HG03103 (cell line): ENCODE measurements around the gene NIPAL4.

ENCODE experiments used
- ATAC-seq: cut with Tn5 transposase; IDR thresholded peaks from one replicate; pipeline ENCODE4 v1.9.1; 2021; ENCODE audit warnings: low read depth; ENCODE audit not compliant: unreplicated experiment

NIPAL4 gene

DNA sequence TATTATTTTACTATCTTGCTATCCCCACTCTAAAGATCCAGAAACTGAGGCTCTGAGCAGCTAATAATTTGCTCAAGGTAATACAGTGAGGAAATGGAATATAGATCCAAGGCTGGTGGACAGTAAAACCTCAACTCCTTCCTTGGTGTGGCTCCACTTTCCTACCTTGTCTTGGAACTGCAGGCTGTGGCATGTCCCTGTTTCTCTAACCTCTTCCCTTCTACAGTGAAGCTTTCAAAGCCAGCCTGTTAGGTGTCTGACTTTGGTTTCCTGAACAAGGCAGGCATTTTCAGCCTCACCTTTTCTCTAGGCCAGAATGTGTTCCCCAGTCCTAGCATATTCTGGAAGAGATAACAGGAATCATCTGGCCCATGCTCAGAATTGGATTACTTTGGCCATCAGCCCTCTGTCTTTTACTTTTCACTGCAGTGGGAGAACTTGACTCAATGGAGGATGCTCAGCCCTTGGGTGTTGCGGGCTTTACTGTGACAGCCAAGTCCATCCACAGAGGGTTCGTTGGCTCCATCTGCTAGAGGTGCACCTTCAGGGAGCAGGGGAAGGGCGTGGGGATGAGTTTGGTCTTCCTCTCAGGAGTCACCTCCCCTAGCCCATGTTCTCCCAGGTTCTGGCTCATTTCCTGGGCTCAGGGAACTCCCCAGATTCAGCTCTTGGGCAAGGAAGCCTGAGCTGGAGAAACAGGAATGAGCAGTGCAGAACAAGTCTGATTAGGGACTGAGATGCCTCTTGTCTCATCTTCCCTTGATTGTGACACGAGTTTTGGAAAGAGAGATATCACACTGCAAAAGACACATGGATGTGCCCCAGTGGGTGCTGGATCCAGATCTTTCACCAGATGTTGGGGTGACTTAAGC lies 1.1 kb downstream of the NIPAL4 start:
- ATAC-seq, result no peak

DNA sequence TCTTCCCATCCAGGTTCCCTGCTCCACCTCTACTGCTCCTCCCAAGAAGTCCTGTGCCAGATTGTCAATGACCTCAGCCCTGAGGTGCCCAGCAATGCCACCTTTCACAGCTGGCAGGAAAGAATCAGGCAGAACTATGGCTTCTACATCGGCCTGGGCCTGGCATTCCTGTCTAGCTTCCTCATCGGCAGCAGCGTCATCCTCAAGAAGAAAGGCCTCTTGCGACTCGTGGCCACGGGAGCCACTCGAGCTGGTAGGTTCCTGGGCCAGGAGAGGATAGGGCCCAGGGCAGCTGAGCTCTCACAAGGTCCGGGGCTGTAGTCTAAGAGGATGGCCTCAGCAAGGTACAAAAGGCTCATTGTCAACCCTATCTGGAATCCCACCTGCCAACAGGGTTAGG lies 3.1 kb downstream of the NIPAL4 start:
- no peak for ATAC-seq

DNA sequence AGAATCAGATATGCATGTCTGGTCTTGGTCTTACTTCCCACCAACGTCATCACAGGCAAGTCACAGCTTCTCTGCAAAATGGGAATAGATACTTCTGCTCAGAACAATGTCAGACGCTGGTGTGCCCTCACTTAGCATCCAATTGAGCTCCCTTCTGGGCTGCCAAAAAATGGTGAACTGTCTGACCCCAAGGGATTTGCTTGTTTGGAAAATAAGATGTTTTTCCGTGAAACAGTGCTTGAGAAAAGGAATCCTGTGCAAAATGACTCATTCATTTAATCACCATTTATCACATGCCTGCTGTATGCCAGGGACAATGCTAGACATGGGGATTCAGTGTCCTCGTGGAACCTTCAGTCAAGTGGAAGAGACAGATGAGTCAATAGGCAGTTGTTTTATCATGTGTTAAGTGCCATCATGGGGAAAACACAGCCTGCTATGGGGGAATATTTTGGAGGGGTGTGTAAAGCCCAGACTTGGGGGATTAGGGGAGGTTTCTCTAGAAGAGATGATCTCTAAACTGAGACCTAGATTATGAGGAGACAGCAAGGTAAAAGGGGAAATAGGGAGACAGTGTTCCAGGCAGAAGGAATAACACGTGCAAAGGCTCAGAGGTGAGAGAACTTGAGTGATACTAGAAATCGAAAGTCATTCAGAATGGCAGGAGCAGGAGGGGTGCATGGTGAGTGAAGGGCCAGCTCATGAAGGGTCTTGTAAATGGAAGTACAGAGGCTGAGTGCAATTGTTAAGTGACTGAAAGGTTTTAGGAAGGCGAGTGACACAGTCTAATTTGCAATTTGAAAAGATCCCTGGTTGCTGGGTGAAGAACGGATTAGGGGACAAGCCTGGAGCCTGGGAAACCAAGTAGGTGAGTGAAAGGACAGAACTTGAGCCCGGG lies 3.9 kb downstream of the NIPAL4 start:
- no peak for ATAC-seq

DNA sequence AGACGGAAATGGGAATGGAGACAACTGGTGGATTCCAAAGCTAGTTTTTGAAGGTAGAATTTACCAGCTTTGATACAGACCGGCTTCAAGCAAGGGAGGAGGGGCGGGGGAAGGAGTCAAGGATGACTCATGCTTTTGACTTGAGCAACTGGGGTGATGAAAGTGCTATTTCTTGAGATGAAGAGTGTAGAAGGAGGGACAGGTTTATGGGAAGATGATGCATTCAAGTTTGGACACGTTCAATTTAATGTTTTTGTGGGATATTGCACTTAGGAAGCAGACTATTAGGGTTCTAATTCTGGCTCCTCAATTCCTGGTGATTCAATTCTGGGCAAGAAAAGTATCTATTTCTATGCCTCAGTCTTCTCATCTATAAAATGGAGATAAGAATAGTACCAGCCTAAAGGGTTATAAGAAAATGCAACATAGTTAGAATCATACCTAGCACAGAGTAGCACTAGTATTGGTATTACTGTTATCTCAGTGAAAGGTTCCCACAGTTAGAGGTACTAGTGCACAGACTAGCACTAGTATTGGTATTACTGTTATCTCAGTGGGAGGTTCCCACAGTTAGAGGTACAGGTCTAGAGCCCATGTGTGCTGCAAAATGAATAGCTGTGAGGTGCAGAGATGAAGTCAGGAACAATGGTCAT lies 4.6 kb downstream of the NIPAL4 start:
- ATAC-seq, result peak; percentile 85

DNA sequence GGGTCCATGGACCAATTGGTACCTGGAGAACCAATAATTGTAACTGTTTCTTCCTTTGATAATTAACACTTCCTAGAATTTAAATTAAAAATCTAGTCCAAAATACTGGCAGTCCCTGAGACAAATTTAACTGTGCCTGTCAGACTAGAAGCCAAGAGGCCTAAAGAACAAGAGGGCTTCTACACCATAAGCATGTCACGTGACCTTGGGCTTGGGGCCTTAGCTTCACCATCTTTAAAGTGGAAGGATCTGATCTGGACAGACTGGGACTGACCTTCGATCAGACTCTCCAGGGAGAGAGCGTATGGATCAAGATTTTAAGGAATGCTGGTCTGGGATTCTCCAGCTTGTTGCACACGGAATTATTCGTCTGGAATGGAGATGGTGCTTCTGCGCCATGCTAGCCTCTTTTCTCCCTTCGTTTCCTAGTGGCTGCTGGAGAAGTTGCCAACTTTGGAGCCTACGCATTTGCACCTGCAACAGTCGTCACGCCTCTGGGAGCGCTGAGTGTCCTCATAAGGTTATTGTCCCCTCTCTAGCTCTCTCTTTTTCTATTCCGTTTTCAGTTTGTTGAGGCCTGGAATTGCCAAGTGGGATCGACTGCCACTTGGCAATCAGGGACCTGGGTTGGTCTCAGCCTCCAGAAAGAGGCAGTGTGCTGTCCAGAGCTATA lies 8.4 kb downstream of the NIPAL4 start:
- ATAC-seq, result no peak

DNA sequence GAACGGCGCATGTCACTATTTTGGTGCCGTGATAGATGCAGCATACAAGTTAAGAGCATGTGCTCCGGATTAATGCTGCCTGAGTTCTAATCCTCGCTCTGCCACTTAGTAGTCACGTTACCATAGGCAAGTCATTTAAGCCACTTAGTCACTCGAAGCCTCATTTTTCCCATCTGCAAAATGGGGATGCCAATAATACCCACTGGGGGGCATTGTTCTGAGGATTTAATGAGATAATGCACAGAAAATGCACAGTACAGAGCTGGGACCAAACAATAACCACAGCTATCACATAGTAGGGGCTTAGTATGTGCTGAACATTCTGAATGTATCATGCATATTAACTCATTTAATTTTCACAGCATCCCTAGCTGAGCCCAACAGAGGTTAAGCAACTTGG lies 9.1 kb downstream of the NIPAL4 start:
- no peak for ATAC-seq

DNA sequence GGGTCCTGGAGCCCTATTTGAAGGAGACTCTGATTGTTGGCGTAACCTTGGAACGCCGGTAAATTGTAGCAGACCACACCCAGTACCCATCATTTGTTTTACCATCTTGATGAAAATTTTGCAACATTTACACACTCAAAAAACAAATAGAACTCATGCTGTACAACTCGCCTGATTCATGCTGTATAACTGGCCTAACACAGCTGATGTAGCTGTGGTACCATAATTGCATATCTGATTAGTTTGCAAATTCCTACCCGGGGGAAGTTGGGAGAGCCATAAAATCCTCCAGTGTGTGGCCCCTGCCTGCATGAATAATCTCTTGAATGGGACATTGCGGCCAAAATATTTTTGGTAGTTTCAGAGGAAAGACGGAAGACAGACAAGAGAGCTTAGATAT lies 9.7 kb downstream of the NIPAL4 start:
- no peak for ATAC-seq

DNA sequence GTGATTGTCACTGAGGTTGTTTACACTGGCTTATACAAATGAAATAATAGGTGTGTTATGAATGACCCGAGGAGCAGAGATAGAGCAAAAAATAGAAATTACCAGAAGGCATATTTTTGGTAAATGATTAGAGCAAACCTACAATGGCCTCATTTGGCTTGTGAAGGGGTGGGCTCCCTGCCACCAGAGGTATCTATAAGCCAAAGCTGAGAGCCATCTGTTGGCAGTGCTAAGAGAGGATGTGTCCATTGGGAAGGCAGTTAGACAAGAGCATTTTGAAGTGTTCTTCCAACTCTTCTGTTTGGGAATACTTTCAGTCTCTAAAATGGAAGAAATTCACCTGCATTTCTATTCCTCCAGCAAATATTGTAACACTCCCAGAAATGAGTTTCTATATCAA lies 10.6 kb downstream of the NIPAL4 start:
- ATAC-seq, result no peak

DNA sequence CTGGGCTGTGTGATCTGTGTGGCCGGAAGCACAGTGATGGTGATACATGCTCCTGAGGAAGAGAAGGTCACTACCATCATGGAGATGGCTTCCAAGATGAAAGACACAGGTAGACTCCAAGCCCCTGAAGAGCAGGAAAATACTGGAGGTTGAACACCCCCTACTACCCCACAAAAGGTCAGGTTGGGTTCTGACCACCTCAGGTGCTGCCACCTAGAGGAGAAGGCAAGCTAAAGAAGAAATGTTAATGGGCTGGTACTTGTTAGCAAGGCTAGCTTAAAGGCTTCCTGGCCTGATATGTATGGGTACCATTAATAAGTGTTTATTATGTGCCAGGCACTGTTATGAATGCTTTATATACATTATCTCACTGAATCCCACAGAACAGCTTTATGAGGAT lies 11.7 kb downstream of the NIPAL4 start:
- no peak for ATAC-seq

DNA sequence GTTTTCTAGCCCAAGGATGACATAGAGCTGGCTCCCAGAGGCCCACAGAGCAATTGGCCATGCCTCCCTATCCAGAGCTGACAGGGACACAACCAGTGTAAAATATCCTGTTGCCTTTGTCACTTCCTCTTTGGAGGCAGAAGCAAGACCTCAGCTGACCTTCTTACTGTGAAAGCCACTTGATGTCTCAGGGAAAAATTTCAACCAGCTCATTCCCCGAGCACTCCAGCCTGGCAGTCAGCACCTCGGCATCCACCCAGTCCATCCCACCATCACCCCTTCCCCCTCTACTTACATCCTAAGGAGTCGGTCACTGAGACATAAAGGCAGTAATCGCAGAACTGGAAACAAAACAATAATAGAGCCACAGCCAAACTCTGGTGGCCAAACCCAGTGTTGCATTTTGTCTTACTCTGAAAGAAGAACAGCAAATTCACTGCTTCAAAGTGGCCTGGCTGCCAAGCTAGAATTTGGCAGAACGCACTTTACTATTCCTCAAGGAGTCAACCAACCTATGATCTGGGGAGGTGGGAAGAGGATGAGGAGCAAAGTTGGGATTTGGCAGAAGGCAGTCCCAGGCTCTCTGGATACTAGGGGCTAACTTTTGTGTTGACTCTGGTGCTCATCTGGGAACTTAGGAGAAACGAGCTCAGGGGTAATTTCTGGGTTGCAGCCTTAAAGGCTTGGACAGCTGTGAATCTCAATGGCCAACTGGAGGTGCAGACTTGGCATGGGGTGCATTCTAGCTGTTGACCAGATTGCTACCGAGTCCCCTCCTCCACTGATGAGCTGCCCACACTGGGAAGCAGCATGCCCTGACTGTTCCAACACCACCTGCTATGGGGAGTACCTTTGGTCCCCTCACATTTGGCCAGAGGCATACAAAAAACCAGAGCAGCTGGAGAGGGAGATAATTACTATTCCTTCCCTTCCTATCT lies 13.6 kb downstream of the NIPAL4 start:
- ATAC-seq, result no peak

DNA sequence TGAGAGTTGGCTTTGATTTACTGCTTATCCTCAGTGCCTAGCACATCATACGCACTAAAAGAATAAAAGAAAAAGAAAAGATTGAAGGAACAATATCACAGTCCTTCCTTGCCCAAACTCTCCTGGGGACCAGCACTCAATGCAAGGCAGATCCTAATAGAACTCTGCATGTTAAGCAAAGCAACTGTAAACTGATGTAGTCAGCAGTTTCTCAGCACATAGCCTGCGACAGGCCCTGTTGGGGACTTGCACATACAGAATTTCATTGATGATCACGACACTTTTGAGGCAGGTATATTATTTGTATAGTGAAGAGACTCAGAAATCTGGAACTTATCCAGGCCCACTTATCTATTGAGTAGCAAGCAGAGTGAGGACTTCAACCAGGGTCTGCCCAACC lies 15.4 kb downstream of the NIPAL4 start:
- ATAC-seq, result no peak

DNA sequence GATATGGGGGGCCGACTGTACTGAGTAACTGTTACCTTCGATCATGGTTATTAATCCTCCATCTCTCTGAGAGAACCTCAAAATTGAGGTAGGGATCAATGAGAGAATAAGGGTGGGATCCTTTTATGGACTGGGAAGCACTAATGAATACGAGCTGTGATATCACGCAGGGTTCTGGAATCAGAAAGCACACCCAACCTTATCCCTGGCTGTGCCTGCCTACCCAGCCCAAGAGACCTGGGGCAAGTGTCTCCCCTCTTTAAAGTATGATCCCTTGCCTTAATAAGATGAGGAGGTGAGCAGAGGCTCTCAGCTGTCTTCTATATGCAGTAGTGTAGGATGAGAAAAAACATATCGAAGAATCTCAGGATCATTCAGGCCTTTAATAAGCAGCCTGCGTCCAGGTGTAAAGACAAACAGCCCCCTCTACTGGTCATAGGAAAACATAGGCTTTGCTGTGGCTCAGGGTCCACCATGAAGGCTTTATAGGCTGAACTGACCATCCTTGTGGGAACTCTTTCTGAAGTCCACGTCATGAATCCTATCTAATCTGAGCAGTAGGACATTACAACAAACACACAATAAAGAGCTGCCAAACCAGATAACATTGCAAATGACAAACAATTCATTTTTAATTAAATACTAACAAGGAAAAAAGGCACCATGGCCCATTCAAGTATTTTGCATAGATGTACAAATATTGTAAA lies 16.8 kb downstream of the NIPAL4 start:
- no peak for ATAC-seq

DNA sequence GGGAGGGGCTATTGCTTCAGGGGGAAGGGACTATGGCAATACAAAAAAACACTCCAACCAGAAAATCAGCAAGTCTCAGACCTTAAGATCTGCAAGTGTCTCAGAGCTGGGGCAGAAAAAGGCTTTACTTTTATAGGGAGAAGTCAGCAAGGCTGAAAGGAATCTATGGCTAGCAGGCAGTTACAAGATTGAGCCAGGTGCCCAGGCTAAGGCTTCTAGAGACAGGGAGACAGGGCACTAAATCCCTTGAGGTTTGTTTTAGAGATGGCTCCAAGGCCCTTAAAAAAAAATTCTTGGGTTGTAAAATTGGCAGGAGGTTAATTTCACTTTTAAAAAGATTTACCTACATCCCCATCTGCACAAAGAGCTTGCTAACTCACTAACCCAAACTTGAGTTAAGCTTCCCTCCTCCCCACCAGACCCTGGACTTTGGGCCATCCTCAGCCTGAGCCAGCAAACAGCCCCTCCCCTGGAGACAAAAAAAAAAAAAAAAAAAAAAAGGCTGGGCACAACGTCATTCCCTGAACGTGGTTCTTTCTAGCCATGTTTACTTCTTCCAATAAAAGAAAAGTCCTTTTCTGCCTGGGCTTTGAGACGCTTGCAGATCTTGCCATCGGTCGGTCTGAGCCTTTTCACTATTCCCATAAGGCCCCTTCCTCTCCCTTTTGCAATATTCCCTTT lies 17.9 kb downstream of the NIPAL4 start:
- no peak for ATAC-seq

DNA sequence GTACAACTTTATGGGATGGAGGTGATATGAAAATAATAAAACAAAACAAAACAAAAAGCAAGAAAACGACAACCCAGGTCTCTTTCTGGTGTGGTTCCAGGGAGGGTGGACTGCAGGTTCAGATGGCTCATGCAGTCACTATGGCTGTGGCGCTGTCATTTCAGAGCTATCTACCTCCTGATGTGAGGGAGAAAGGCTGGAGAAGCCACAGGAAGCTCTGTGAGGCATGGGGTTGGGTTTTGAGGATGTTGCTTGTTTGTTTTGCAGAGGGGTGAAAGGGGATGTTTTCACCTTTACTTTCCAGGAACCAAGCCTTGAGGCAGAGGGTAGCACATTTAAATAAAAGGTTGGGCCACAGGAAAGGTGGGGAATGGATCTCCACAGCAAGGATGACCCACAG lies 18.7 kb downstream of the NIPAL4 start:
- ATAC-seq, result no peak

DNA sequence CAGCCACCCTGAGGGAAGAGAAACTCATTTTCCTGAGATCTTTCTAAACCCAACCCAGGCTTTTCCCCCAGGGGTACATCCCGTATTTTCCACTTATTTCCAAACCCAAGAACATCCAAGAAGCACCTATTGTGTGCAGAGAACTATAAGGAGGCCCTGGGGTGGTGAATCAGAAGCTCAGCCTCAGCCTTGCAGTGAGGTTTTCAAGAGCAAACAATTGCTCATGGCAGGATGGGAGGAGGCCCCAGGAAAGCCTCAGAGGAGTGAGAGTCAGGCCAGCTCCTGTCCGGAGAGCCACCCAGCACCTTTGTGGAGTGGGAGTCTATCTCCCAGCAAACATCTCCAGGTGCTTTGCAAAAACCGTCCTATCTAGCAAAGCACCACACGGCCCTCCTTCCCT lies 19.2 kb downstream of the NIPAL4 start:
- ATAC-seq, result no peak

DNA sequence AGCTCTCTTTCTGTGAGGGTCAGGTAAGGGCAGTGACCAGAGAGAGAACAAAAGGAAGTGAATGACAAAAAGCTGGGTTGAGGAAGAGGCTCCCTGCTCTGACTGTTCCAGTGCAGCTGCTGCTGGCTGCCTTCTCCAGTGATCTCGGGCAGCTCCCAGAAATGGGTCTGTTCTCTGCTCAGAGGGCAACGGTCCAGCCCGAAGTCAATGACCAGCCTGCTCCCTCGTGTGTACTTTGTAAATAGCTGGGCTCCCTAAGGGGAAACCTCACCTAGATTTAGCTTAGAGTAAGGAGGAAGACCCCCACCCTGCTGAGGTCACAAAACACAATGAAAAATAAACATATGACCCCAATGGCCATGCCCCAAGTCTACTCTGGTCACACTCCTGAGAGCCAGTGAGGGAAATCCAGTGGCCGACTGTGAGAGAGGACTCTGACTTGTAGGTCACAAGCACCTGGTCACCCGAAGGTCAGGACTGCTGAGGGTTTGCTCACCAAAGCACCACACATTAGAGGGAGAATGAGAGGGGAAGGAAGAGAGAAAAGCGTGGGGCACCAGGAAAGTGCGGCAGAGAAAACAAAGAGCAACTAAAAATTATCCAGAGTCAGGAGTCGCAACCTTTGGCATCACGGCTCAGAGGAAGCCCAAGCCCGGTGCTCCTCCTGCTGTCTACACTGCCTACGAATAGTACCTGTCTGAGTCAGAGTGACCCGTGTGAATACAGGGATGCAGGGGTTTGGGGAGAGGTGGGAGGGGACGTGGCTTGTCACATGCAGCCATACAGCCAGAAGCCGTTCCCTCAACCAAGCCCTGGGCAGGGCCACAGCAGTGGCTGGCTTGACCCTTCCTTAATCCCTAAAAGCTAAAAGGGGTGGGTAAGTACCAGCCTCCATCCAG lies 19.8 kb downstream of the NIPAL4 start:
- no peak for ATAC-seq

DNA sequence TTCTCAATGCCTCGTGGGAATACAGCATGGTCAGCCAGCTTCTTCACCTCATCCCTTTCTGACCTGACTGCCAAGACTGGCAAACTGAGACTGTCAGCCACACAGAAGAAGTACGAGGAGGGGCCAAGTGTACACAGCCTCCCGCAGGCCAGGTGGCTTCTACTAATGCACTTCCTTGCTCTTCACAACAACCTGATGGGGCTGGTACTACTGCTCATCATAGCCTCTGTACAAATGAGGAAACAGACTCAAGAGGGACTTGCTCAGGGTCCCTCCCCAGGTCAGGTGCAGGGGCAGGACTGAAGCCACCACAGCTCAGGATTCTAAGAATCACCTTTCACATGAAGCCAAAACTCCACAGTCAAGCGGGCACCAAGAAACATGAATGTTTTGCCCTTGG lies 21.3 kb downstream of the NIPAL4 start:
- ATAC-seq, result no peak
